Breast epithelium (tissue), 4 donors: ENCODE results near the gene SLC6A11. TPM values are rescaled to one million over a fixed set of nuclear protein-coding genes. Genes with fewer than 3 reads are reported as not detected.

Experiments used
- DNase-seq, 2 donors: peaks; one replicate each; pipeline ENCODE4 v3.0.0-alpha.2; 2019; ENCODE audit warnings: low spot score in 2 of 2
- H3K27ac ChIP-seq, 2 donors: fragments of 200-600 bp; sonication (generic) in 1 of 2; one replicate each; pipeline ENCODE4 v1.5.1; 2016 to 2019; ENCODE audit warnings: mild to moderate bottlenecking in 1 of 2
- H3K27me3 ChIP-seq, 2 donors: fragments of 200-600 bp; sonication (generic) in 1 of 2; one replicate each; pipeline versions ENCODE4 v1.5.1 to v1.6.0; 2017 to 2019; ENCODE audit warnings: control low read depth in 1 of 2, mild to moderate bottlenecking in 1 of 2
- H3K36me3 ChIP-seq: fragments of 200-600 bp; one replicate; pipeline ENCODE4 v1.5.1; 2019
- H3K4me1 ChIP-seq, 2 donors: fragments of 200-600 bp; sonication (generic); one replicate each; pipeline ENCODE4 v1.5.1; 2016 to 2019; ENCODE audit warnings: control low read depth in 1 of 2
- H3K4me3 ChIP-seq, 3 donors: fragments of 200-600 bp; sonication (generic); 1 replicate in 2 of 3; 2 replicates in 1 of 3; pipeline ENCODE4 v1.5.1; 2016 to 2019; ENCODE audit warnings: mild to moderate bottlenecking in 3 of 3, moderate library complexity in 2 of 3
- H3K9me3 ChIP-seq, 2 donors: fragments of 200-600 bp; sonication (generic) in 1 of 2; one replicate each; pipeline ENCODE4 v1.5.1; 2016 to 2019; ENCODE audit warnings: control low read depth in 1 of 2
- CTCF ChIP-seq, 3 donors: fragments of 450-650 bp; IDR thresholded peaks; one replicate each; pipeline ENCODE4 v1.5.1; 2016 to 2017; ENCODE audit warnings: antibody characterized with exemption in 3 of 3, mild to moderate bottlenecking in 3 of 3, moderate library complexity in 3 of 3
- POLR2A ChIP-seq: fragments of 450-650 bp; IDR thresholded peaks from one replicate; pipeline ENCODE4 v1.6.1; 2016; ENCODE audit warnings: antibody characterized with exemption, mild to moderate bottlenecking, moderate library complexity
- POLR2AphosphoS5 ChIP-seq, 3 donors: sonication (generic); formaldehyde crosslinking; IDR thresholded peaks; one replicate each; pipeline ENCODE4 v1.6.1; 2017; ENCODE audit warnings: antibody characterized with exemption in 3 of 3
- intact Hi-C: fragments of 100-400 bp; cut with DNase I; formaldehyde crosslinking; loops from one replicate; pipeline ENCODE4 v1.15.1; 2023; ENCODE audit warnings: low total_unique reads
- total RNA-seq, 3 donors: library from RNA; depleted of rRNA; stranded (reverse); fragments of >200 nt; gene quantifications; one replicate each; pipeline ENCODE4 v1.1.0, GENCODE V29; 2016

The SLC6A11 gene
- total RNA-seq, 3 donors from 2014 or later = under 0.01 to 0.15 TPM; not detected in 1

GRCh38 chr3:10876661-10877060 lies 60.6 kb downstream of the SLC6A11 start:
- TF ChIP-seq CTCF (IDR thresholded peaks at IDR 0.05) (no peak), POLR2A (no peak), POLR2AphosphoS5 (IDR thresholded peaks at IDR 0.05) (no peak)
- H3K27ac ChIP-seq = no peak overlapping the region
- H3K4me3 ChIP-seq = no peak overlapping the region
- H3K4me1 ChIP-seq = no peaks in the 10 kb centered on the region
- H3K9me3 ChIP-seq = no peaks in the 10 kb centered on the region
- DNase-seq = no peak
- no peaks in the 10 kb centered on the region for H3K27me3 ChIP-seq
- intact Hi-C loops = no loop called here
- H3K36me3 ChIP-seq = no peaks in the 10 kb centered on the region

- no peaks in the 10 kb centered on the region for H3K36me3 ChIP-seq
- H3K27me3 ChIP-seq = no peaks in the 10 kb centered on the region
- intact Hi-C loops = no loop called here
- no peak overlapping the region for H3K4me3 ChIP-seq
- H3K4me1 ChIP-seq = no peaks in the 10 kb centered on the region
- no peak for TF ChIP-seq CTCF (IDR thresholded peaks at IDR 0.05)
- no peak for TF ChIP-seq POLR2A
- TF ChIP-seq POLR2AphosphoS5 (IDR thresholded peaks at IDR 0.05) = no peak
- no peaks in the 10 kb centered on the region for H3K9me3 ChIP-seq
- H3K27ac ChIP-seq = no peak overlapping the region
- no peak for DNase-seq
Measured at GRCh38 chr3:10882851-10883250, 66.8 kb downstream of the SLC6A11 start.

DNA sequence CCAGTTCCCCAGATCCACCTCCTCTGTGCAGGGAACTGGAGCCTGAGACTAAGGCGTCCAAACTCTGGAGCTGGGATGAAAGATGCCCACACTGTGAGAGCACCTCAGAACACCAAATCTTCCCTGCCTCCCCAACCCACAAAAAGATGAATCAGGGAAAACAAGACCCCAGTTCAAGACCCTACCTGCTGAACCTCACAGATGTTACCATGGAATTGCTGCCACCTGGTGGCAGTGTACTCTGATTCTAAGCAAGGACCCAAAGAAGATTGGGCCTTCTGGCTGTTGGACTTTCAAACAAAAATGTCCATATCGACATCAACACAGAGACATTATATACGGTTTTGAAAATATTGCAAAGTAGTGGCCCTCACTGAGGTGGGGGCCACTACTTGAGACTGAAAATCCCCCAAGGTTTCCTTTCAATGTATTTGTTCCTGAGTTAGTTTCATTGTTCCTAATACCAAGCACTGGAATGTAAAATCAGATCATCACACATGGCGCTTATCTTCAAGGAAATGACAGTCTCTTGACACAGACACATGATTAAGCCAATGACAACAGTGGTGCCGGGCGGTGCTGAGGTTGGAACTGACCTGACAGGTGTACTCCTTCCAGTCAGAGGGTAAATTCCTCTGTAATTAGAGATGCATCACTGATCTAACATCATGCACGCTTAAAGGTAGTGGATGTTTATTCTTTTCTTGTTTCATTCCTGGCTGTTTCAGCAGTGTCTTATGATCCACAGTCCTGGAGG lies 67.6 kb downstream of the SLC6A11 start:
- Histone ChIP-seq H3K4me3 (no peak overlapping the region), H3K9me3 (no peaks in the 10 kb centered on the region), H3K27me3 (no peaks in the 10 kb centered on the region), H3K27ac (no peak overlapping the region), H3K4me1 (no peaks in the 10 kb centered on the region), H3K36me3 (no peaks in the 10 kb centered on the region)
- TF ChIP-seq CTCF (IDR thresholded peaks at IDR 0.05) = peak in 2 of 3 donors; percentile 19 to 27
- no peak for TF ChIP-seq POLR2AphosphoS5 (IDR thresholded peaks at IDR 0.05)
- no peak for TF ChIP-seq POLR2A
- intact Hi-C loops = no loop called here
- no peak for DNase-seq

DNA sequence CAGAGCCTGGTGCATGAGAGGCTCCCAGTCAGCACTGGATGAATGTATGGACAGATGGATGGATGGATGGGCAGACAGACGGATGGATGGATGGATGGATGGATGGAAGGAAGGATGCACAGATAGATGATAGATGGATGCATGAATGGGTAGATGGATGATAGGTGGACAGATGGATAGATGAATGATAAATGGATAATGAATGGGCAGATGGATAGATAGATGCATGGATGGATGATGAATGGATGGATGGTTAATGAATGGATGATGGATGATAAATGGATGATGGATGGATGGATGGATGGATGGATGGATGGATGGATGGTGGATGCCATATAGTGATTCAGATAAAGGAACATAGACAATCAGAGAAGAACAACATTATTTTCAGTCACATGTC lies 71.0 kb downstream of the SLC6A11 start:
- DNase-seq = no peak
- Histone ChIP-seq H3K36me3 (no peaks in the 10 kb centered on the region), H3K27me3 (no peaks in the 10 kb centered on the region), H3K9me3 (peaks cover 10 to 18% of the 10 kb centered on the region in 2 donors), H3K27ac (no peak overlapping the region), H3K4me3 (no peak overlapping the region), H3K4me1 (no peaks in the 10 kb centered on the region)
- intact Hi-C loops = no loop called here
- no peak for TF ChIP-seq POLR2AphosphoS5 (IDR thresholded peaks at IDR 0.05)
- TF ChIP-seq CTCF (IDR thresholded peaks at IDR 0.05) = no peak
- no peak for TF ChIP-seq POLR2A

DNA sequence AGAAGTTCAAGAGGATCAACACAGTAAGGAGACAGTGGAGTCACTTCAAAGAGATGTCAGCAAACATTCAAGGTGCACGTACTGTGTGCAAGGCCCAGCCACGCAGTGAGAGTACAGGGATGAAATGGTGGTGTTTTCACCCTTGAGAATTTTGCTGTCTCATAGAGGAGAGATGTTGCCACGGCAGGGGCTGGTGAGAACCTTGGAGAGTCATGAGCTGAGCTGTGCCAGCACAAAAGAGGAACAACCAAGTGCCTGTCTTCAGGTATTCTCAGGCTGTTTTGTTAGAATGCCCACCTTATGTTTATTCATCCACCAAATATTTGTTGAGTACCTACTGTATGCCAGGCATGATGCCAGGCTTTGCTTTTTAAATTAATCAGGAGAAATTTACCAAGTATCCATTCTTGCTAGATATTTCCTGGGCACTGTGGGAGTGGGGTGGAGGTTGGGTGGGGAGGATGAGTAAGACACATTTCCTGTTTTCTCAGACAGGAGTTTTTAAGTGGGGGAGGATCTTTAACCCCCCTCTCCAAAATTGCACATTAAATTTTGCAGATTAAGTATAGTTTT lies 72.6 kb downstream of the SLC6A11 start:
- Histone ChIP-seq H3K4me3 (no peak overlapping the region), H3K27ac (no peak overlapping the region), H3K36me3 (no peaks in the 10 kb centered on the region), H3K4me1 (no peaks in the 10 kb centered on the region), H3K9me3 (peaks cover 10 to 18% of the 10 kb centered on the region in 2 donors), H3K27me3 (no peaks in the 10 kb centered on the region)
- TF ChIP-seq CTCF (IDR thresholded peaks at IDR 0.05) = no peak
- TF ChIP-seq POLR2A = no peak
- no peak for TF ChIP-seq POLR2AphosphoS5 (IDR thresholded peaks at IDR 0.05)
- intact Hi-C loops = no loop called here
- no peak for DNase-seq
